Neural cell (in vitro differentiated cells): Measurements from ENCODE around the gene NACC1.

Experiments
- CTCF ChIP-seq: fragments of 450-650 bp; IDR thresholded peaks from 2 replicates; pipeline ENCODE4 v1.5.1; 2014; ENCODE audit warnings: antibody characterized with exemption, mild to moderate bottlenecking, moderate library complexity; ENCODE audit not compliant: poor library complexity, severe bottlenecking
- EP300 ChIP-seq: fragments of 450-650 bp; conservative IDR thresholded peaks from 2 replicates; pipeline ENCODE4 v1.6.1; 2014; ENCODE audit warnings: antibody characterized with exemption, mild to moderate bottlenecking, moderate library complexity; ENCODE audit not compliant: poor library complexity, severe bottlenecking
- EZH2 ChIP-seq: fragments of 200-600, 300-800 bp; shearing (Covaris generic), sonication (generic); IDR thresholded peaks from 2 replicates; pipeline ENCODE4 v1.6.1; 2014; ENCODE audit warnings: antibody characterized with exemption, low read length, borderline replicate concordance, mild to moderate bottlenecking; ENCODE audit not compliant: insufficient read depth, poor library complexity, severe bottlenecking
- MXI1 ChIP-seq: fragments of 450-650 bp; conservative IDR thresholded peaks from 2 replicates; pipeline ENCODE4 v1.6.1; 2014; ENCODE audit warnings: antibody characterized with exemption, mild to moderate bottlenecking; ENCODE audit not compliant: poor library complexity, severe bottlenecking
- POLR2AphosphoS5 ChIP-seq: IDR thresholded peaks from 2 replicates; pipeline ENCODE4 v1.6.1; 2012
- RAD21 ChIP-seq: fragments of 450-650 bp; conservative IDR thresholded peaks from 2 replicates; pipeline ENCODE4 v1.6.1; 2014; ENCODE audit warnings: antibody characterized with exemption, mild to moderate bottlenecking, moderate library complexity
- REST ChIP-seq: IDR thresholded peaks from 2 replicates; pipeline ENCODE4 v1.6.1; 2012; ENCODE audit warnings: borderline replicate concordance
- SMC3 ChIP-seq: fragments of 450-650 bp; conservative IDR thresholded peaks from 2 replicates; pipeline ENCODE4 v1.6.1; 2014; ENCODE audit warnings: antibody characterized with exemption, mild to moderate bottlenecking, moderate library complexity; ENCODE audit not compliant: poor library complexity

GRCh38 chr19:13154911-13155471 is 36.9 kb downstream of the NACC1 start:
- TF ChIP-seq CTCF = no peak
- TF ChIP-seq POLR2AphosphoS5 = no peak
- TF ChIP-seq EZH2 = no peak
- TF ChIP-seq EP300 = no peak
- TF ChIP-seq RAD21 = no peak
- TF ChIP-seq SMC3 = no peak
- no peak for TF ChIP-seq MXI1
- TF ChIP-seq REST = no peak
